Trophoblast cell (in vitro differentiated cells and primary cell): ENCODE measurements around the gene COL25A1.
A peak's percentile ranks its signal among the peaks of the same experiment; 100 is the strongest.

ENCODE experiments used
- DNase-seq, 2 donors: peaks; one replicate each; pipeline ENCODE4 v3.0.0-alpha.2; 2016
- H2AFZ ChIP-seq: 2 replicates; pipeline ENCODE4 v1.6.1; 2013; ENCODE audit warnings: low read length, moderate library complexity, mild to moderate bottlenecking; ENCODE audit not compliant: insufficient read depth, poor library complexity
- H2AK5ac ChIP-seq: 2 replicates; pipeline ENCODE4 v1.6.1; 2013; ENCODE audit warnings: mild to moderate bottlenecking, low read length
- H2BK120ac ChIP-seq: 2 replicates; pipeline ENCODE4 v1.6.1; 2013; ENCODE audit warnings: low read length, mild to moderate bottlenecking, moderate library complexity; ENCODE audit not compliant: insufficient read depth, poor library complexity
- H2BK12ac ChIP-seq: 2 replicates; pipeline ENCODE4 v1.6.1; 2013; ENCODE audit warnings: mild to moderate bottlenecking, low read length, moderate library complexity
- H2BK5ac ChIP-seq: 2 replicates; pipeline ENCODE4 v1.6.1; 2013; ENCODE audit warnings: low read length, low read depth, moderate library complexity, mild to moderate bottlenecking; ENCODE audit not compliant: poor library complexity
- H3K14ac ChIP-seq: 2 replicates; pipeline ENCODE4 v1.6.1; 2013; ENCODE audit warnings: mild to moderate bottlenecking, low read length
- H3K18ac ChIP-seq: 2 replicates; pipeline ENCODE4 v1.6.1; 2013; ENCODE audit warnings: mild to moderate bottlenecking, low read length
- H3K23ac ChIP-seq: 2 replicates; pipeline ENCODE4 v1.6.1; 2013; ENCODE audit warnings: low read length
- H3K27ac ChIP-seq: 2 replicates; pipeline ENCODE4 v1.5.1; 2013; ENCODE audit warnings: low read depth, mild to moderate bottlenecking, inconsistent platforms, low read length, moderate library complexity
- H3K27me3 ChIP-seq: 2 replicates; pipeline ENCODE4 v1.6.1; 2013; ENCODE audit warnings: inconsistent platforms, mild to moderate bottlenecking, low read length, moderate library complexity; ENCODE audit not compliant: insufficient read depth
- H3K36me3 ChIP-seq, 2 experiments: 1 replicate in 1 of 2; 2 replicates in 1 of 2; pipeline ENCODE4 v1.6.1; 2013; ENCODE audit warnings: low read length in 2 of 2, mild to moderate bottlenecking in 2 of 2, moderate library complexity in 1 of 2; ENCODE audit not compliant: insufficient read depth in 2 of 2, control insufficient read depth in 1 of 2
- H3K4ac ChIP-seq: 2 replicates; pipeline ENCODE4 v1.6.1; 2013; ENCODE audit warnings: low read depth, mild to moderate bottlenecking, low read length, moderate library complexity
- H3K4me1 ChIP-seq, 2 experiments: 1 replicate in 1 of 2; 2 replicates in 1 of 2; pipeline ENCODE4 v1.6.1; 2013; ENCODE audit warnings: low read length in 2 of 2, mild to moderate bottlenecking in 2 of 2, moderate library complexity in 1 of 2; ENCODE audit not compliant: insufficient read depth in 2 of 2, control insufficient read depth in 1 of 2
- H3K4me2 ChIP-seq: 2 replicates; pipeline ENCODE4 v1.6.1; 2013; ENCODE audit warnings: inconsistent platforms, mild to moderate bottlenecking, low read length, moderate library complexity
- H3K4me3 ChIP-seq: 2 replicates; pipeline ENCODE4 v1.5.1; 2013; ENCODE audit warnings: mild to moderate bottlenecking, low read depth, low read length, inconsistent platforms
- H3K79me1 ChIP-seq: one replicate; pipeline ENCODE4 v1.6.1; 2013; ENCODE audit warnings: low read length
- H3K79me2 ChIP-seq: 2 replicates; pipeline ENCODE4 v1.6.1; 2013; ENCODE audit warnings: low read length, mild to moderate bottlenecking; ENCODE audit not compliant: control insufficient read depth, insufficient read depth, poor library complexity
- H3K9ac ChIP-seq: 2 replicates; pipeline ENCODE4 v1.6.1; 2013; ENCODE audit warnings: mild to moderate bottlenecking, low read length
- H3K9me3 ChIP-seq: 2 replicates; pipeline ENCODE4 v1.6.1; 2013; ENCODE audit warnings: low read depth, mild to moderate bottlenecking, control low read depth, inconsistent platforms, low read length; ENCODE audit not compliant: insufficient read depth
- H4K12ac ChIP-seq: 2 replicates; pipeline ENCODE4 v1.6.1; 2013; ENCODE audit warnings: low read depth, mild to moderate bottlenecking, low read length, moderate library complexity
- H4K8ac ChIP-seq: 2 replicates; pipeline ENCODE4 v1.6.1; 2013; ENCODE audit warnings: low read depth, mild to moderate bottlenecking, low read length, moderate library complexity
- H4K91ac ChIP-seq: one replicate; pipeline ENCODE4 v1.6.1; 2013; ENCODE audit warnings: low read depth, mild to moderate bottlenecking, low read length, moderate library complexity
- WGBS: extraction: QIAGEN DNeasy Blood & Tissue Kit; methylation state at CpG from one replicate; pipeline ENCODE4 v1.1.7; 2013; ENCODE audit warnings: missing lambda C conversion rate; ENCODE audit not compliant: insufficient read length, insufficient coverage; ENCODE audit errors: extremely low coverage; 5-methylcytosine and 5-hydroxymethylcytosine counted together

COL25A1 gene

DNA sequence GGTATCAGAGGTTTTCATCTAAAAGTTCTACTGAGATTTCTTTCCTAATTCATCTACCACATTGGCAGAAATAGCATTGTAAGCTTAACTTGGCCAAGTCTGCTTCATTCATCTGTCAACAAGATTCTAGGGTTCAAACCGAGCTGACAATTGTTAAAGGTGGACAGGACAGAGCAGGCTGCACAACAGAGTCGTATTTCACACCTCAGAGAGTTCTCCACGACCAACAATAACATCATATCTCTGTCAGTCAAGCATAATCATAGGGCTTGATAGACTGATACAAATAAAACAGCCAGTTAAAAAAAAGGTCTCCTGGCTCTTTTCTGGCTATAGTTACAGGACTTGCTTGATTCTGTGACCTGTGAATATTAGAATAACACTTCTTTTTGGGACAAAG, 259.2 kb downstream of the COL25A1 start:
- Histone ChIP-seq H3K4ac (no peak overlapping the region), H3K36me3 (no peaks in the 10 kb centered on the region), H4K8ac (no peak overlapping the region), H3K4me3 (no peak overlapping the region), H2AFZ (no peak overlapping the region), H3K23ac (no peak overlapping the region), H2BK120ac (no peak overlapping the region), H3K79me2 (no peaks in the 10 kb centered on the region), H3K27me3 (no peaks in the 10 kb centered on the region), H4K12ac (no peak overlapping the region), H3K18ac (no peak overlapping the region), H3K27ac (no peak overlapping the region), H3K4me2 (no peak overlapping the region), H2BK12ac (no peak overlapping the region), H3K79me1 (no peaks in the 10 kb centered on the region), H3K9me3 (no peaks in the 10 kb centered on the region), H4K91ac (no peak overlapping the region), H3K9ac (no peak overlapping the region), H3K14ac (no peak overlapping the region), H3K4me1 (no peaks in the 10 kb centered on the region), H2AK5ac (no peak overlapping the region), H2BK5ac (no peak overlapping the region)
- DNase-seq, result no peak
- no CpG with 5 or more reads among the region's 3 CpGs for WGBS

DNA sequence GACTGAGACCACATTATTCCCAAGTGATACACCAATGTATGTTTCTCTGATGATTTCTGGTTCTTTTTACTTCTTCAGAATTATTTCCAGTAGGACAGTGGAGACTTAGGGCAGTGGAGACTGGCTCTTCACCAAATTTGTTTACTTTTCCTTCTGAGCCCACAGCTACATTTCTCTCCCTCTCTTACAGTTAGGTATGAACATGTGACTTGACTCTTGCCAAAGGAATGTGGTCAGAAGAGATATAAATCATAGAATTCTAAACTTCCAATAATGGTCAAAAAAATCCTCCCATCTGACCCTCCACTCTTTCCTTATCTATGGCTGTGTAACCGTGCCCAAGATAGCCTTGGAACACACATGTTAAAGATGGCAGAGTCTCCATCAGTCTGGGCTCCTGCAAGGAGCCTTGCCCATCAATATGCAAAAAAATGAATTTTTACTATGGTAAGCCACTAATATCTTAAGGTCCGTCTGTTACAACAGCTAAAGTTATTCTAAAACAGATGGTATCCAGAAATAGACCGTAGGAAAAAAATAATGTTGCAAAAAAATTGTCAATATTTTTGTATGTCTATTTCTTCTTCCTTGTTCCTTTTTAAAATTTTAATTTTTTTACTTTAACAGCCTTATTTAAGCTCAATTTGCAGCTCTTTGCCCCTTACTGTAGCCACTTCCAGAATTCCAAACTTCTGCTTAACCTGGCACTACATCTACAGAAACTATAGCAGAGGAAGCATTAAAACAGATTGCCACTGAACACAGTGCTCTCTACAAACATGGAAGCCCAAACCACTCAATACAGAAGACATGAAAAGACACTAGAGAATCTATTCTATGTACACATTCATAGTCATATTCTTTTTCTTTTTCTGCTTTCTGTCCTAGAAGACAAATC, 260.7 kb downstream of the COL25A1 start:
- Histone ChIP-seq H4K12ac (no peak overlapping the region), H3K79me1 (no peaks in the 10 kb centered on the region), H3K79me2 (no peaks in the 10 kb centered on the region), H3K27ac (no peak overlapping the region), H3K9me3 (no peaks in the 10 kb centered on the region), H3K36me3 (no peaks in the 10 kb centered on the region), H3K4me3 (no peak overlapping the region), H2AFZ (no peak overlapping the region), H4K91ac (no peak overlapping the region), H3K14ac (no peak overlapping the region), H3K4me1 (no peaks in the 10 kb centered on the region), H3K27me3 (no peaks in the 10 kb centered on the region), H3K4me2 (no peak overlapping the region), H4K8ac (no peak overlapping the region), H2BK5ac (no peak overlapping the region), H3K18ac (no peak overlapping the region), H3K23ac (no peak overlapping the region), H3K9ac (no peak overlapping the region), H3K4ac (no peak overlapping the region), H2AK5ac (no peak overlapping the region), H2BK12ac (no peak overlapping the region), H2BK120ac (no peak overlapping the region)
- WGBS, result no CpG with 5 or more reads among the region's 3 CpGs
- peak in 1 of 2 donors; percentile 34 for DNase-seq

DNA sequence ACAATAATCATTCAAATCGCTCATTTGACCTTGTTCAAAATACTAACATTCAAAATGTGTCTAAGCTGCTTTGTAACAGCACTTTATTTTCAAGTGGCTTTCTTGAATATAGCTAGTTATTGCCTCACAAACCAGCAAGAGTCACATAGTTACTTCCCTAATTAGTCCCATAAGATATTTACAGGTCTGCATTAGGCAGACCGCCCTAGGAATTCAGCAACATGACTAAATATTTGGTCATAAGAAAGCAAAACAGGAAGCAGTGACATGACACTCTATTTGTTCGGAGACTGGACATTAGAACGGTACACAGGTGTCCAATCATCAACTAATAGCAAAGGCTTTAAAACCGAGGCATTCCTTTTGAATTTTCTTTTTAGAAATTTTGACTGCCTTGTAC, 262.0 kb downstream of the COL25A1 start:
- no peak overlapping the region for H3K27ac ChIP-seq
- DNase-seq, result peak; percentile 6 to 31
- WGBS, result no CpG with 5 or more reads among the region's 5 CpGs

DNA sequence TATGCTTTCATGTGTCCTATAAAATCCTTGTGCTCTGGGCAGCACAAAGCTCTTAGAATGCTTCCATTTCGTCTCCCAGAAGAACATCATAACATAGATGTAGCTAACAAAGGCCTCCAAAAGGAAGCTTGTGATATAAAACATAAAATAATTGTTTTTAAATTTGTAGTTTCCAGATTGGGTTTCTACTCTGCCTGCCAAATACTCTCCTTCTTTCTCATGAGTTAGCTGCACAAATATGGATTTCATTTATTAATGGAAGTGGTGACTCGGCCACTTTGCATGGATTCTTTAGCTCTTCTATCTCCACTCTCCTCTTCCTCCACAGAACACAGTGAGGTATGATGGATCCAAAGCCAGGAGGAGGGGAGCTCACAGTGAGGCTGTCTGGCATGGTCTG, 265.4 kb downstream of the COL25A1 start:
- H3K4me2 ChIP-seq, result no peak overlapping the region
- whole genome bisulfite sequencing, result no CpG with 5 or more reads among the region's 2 CpGs

More for the DNA sequence above, 262.0 kb downstream of the COL25A1 start:
- Histone ChIP-seq H2AFZ (no peak overlapping the region), H2BK12ac (no peak overlapping the region), H3K14ac (no peak overlapping the region), H3K79me2 (no peaks in the 10 kb centered on the region), H3K18ac (no peak overlapping the region), H4K91ac (no peak overlapping the region), H3K23ac (no peak overlapping the region), H2BK120ac (no peak overlapping the region), H2AK5ac (no peak overlapping the region), H3K4me3 (no peak overlapping the region), H3K9ac (no peak overlapping the region), H3K27me3 (no peaks in the 10 kb centered on the region), H3K4me2 (no peak overlapping the region), H2BK5ac (no peak overlapping the region), H4K12ac (no peak overlapping the region), H3K9me3 (no peaks in the 10 kb centered on the region), H3K4ac (no peak overlapping the region), H3K79me1 (no peaks in the 10 kb centered on the region), H4K8ac (no peak overlapping the region), H3K4me1 (no peaks in the 10 kb centered on the region), H3K36me3 (no peaks in the 10 kb centered on the region)

More for the DNA sequence above, 265.4 kb downstream of the COL25A1 start:
- Histone ChIP-seq H2AFZ (no peak overlapping the region), H3K4me3 (no peak overlapping the region), H4K91ac (no peak overlapping the region), H3K23ac (no peak overlapping the region), H3K27me3 (no peaks in the 10 kb centered on the region), H3K27ac (no peak overlapping the region), H4K8ac (no peak overlapping the region), H3K4ac (no peak overlapping the region), H3K79me2 (no peaks in the 10 kb centered on the region), H2AK5ac (no peak overlapping the region), H4K12ac (no peak overlapping the region), H3K9ac (no peak overlapping the region), H2BK120ac (no peak overlapping the region), H3K4me1 (no peaks in the 10 kb centered on the region), H3K18ac (no peak overlapping the region), H2BK5ac (no peak overlapping the region), H2BK12ac (no peak overlapping the region), H3K36me3 (no peaks in the 10 kb centered on the region), H3K9me3 (peaks cover 2% of the 10 kb centered on the region), H3K14ac (no peak overlapping the region), H3K79me1 (no peaks in the 10 kb centered on the region)
- DNase-seq, result no peak
